HepG2 (cell line): ENCODE results near the gene NAE1. TPM values are rescaled to one million over a fixed set of nuclear protein-coding genes. Genes with fewer than 3 reads are reported as not detected.

Experiments used
- ATAC-seq: fragments of 200-7000 bp; cut with Tn5 transposase; 3 replicates; pipeline ENCODE4 v1.9.1; 2020; ENCODE audit warnings: mild to moderate bottlenecking, moderate library complexity
- BruUV-seq: library from RNA; stranded (reverse); fragments of 400-500 nt; replicated peaks from 2 replicates; lab custom pipeline; 2021; lab: Mats Ljungman, UMichigan
- CTCF ChIA-PET: fragments of 300-600 bp; formaldehyde crosslinking; extraction: SDS; loops from one replicate; lab custom pipeline; 2021; ENCODE audit warnings: low total read pairs, inconsistent platforms, low intra/inter-chr PET ratio; lab: Yijun Ruan, JAX
- POLR2A ChIA-PET: fragments of 350-600 bp; sonication (Branson Sonifier 250); formaldehyde crosslinking; loops from one replicate; lab custom pipeline; 2020; ENCODE audit warnings: antibody characterized with exemption, inconsistent platforms; lab: Yijun Ruan, JAX
- DNase-seq: peaks from one replicate; pipeline ENCODE4 v3.0.0-alpha.2; 2015; ENCODE audit warnings: low spot score
- FAIRE-seq: peaks from 3 replicates; lab custom pipeline; 2011; peaks lifted over from hg19 to GRCh38; lab: Jason Lieb, UNC
- H2AFZ ChIP-seq: one replicate; pipeline ENCODE4 v1.6.1; 2011; ENCODE audit warnings: low read length, inconsistent platforms
- H3K27ac ChIP-seq: fragments of 300-600 bp; 3 replicates; pipeline ENCODE4 v1.8.0; 2011; ENCODE audit warnings: mixed run types, mild to moderate bottlenecking, mixed read lengths, low read length, inconsistent platforms; ENCODE audit not compliant: insufficient read depth; ENCODE audit errors: extremely low read length
- H3K27me3 ChIP-seq, 2 experiments: fragments of 200-600 bp in 1 of 2; 2 replicates in 1 of 2; 3 replicates in 1 of 2; pipeline versions ENCODE4 v1.6.0 to v1.8.0; 2011; ENCODE audit warnings: low read length in 2 of 2, mild to moderate bottlenecking in 2 of 2, moderate library complexity in 2 of 2, inconsistent platforms in 1 of 2; ENCODE audit not compliant: insufficient read depth in 2 of 2, control insufficient read depth in 1 of 2
- H3K36me3 ChIP-seq, 2 experiments: fragments of 200-600 bp in 1 of 2; replicated peaks in 1 of 2; 2 replicates in 1 of 2; 3 replicates in 1 of 2; pipeline versions ENCODE4 v1.5.1 to v1.8.0; 2011; ENCODE audit warnings: low read length in 2 of 2, inconsistent platforms in 1 of 2; ENCODE audit not compliant: insufficient read depth in 2 of 2, control insufficient read depth in 1 of 2
- H3K4me1 ChIP-seq: 2 replicates; pipeline ENCODE4 v1.5.1; 2012; ENCODE audit warnings: low read length, inconsistent platforms; ENCODE audit not compliant: insufficient read depth
- H3K4me2 ChIP-seq: 2 replicates; pipeline ENCODE4 v1.6.0; 2011; ENCODE audit warnings: low read depth, low read length, inconsistent platforms
- H3K4me3 ChIP-seq, 3 experiments: fragments of 200-600 bp in 1 of 3; sonication (generic), shearing (Covaris generic) in 1 of 3; replicated peaks in 1 of 3; 2 replicates each; pipeline ENCODE4 v1.5.1; 2011 to 2016; ENCODE audit warnings: low read length in 3 of 3, inconsistent platforms in 2 of 3, low read depth in 2 of 3, mild to moderate bottlenecking in 2 of 3, control low read depth in 1 of 3, mixed read lengths in 1 of 3; ENCODE audit not compliant: insufficient read depth in 1 of 3
- H3K79me2 ChIP-seq: one replicate; pipeline ENCODE4 v1.6.1; 2011; ENCODE audit warnings: low read length, inconsistent platforms; ENCODE audit not compliant: insufficient read depth
- H3K9ac ChIP-seq: 2 replicates; pipeline ENCODE4 v1.6.0; 2011; ENCODE audit warnings: mild to moderate bottlenecking, low read depth, low read length, inconsistent platforms; ENCODE audit not compliant: insufficient read depth
- H3K9me3 ChIP-seq: 2 replicates; pipeline ENCODE4 v1.5.1; 2012; ENCODE audit warnings: mild to moderate bottlenecking, low read length
- H4K20me1 ChIP-seq: 2 replicates; pipeline ENCODE4 v1.6.0; 2011; ENCODE audit warnings: inconsistent platforms, mild to moderate bottlenecking, low read length, moderate library complexity; ENCODE audit not compliant: insufficient read depth
- DR1 ChIP-seq: sonication (generic); formaldehyde crosslinking; IDR thresholded peaks from 2 replicates; pipeline ENCODE4 v1.8.0; 2021; ENCODE audit warnings: mild to moderate bottlenecking, missing genetic modification reagents, inconsistent platforms
- KDM5A ChIP-seq: fragments of 200-600 bp; sonication (generic); IDR thresholded peaks from 2 replicates; pipeline ENCODE4 v1.7.0; 2018; ENCODE audit warnings: antibody characterized with exemption, mild to moderate bottlenecking, low read length, borderline replicate concordance
- KLF11 ChIP-seq: IDR thresholded peaks from 2 replicates; pipeline ENCODE4 v1.6.1; 2016; ENCODE audit warnings: missing compliant biosample characterization
- SALL1 ChIP-seq: sonication (generic); formaldehyde crosslinking; IDR thresholded peaks from 2 replicates; pipeline ENCODE4 v1.8.0; 2022; ENCODE audit warnings: mild to moderate bottlenecking, missing genetic modification reagents
- SMAD1 ChIP-seq: sonication (generic); formaldehyde crosslinking; IDR thresholded peaks from 2 replicates; pipeline ENCODE4 v1.4.0; 2020; ENCODE audit warnings: missing genetic modification reagents, low read depth, mild to moderate bottlenecking, borderline replicate concordance
- TOPORS ChIP-seq: sonication (generic); formaldehyde crosslinking; IDR thresholded peaks from 2 replicates; pipeline ENCODE4 v1.8.0; 2023; ENCODE audit warnings: mild to moderate bottlenecking, missing genetic modification reagents
- ZFP36 ChIP-seq: fragments of 150-350 bp; IDR thresholded peaks from 2 replicates; pipeline ENCODE4 v1.6.1; 2018; ENCODE audit warnings: borderline replicate concordance, low read length, low read depth; ENCODE audit not compliant: partially characterized antibody
- ZNF121 ChIP-seq: sonication (generic); formaldehyde crosslinking; IDR thresholded peaks from 2 replicates; pipeline ENCODE4 v1.5.0; 2020; ENCODE audit warnings: mild to moderate bottlenecking, missing genetic modification reagents
- ZNF780A ChIP-seq: sonication (generic); formaldehyde crosslinking; IDR thresholded peaks from 2 replicates; pipeline ENCODE4 v1.8.0; 2022; ENCODE audit warnings: mild to moderate bottlenecking, missing genetic modification reagents, moderate library complexity
- ZNF841 ChIP-seq: sonication (generic); formaldehyde crosslinking; IDR thresholded peaks from 2 replicates; pipeline ENCODE4 v1.8.1; 2023; ENCODE audit warnings: missing genetic modification reagents, borderline replicate concordance
- WGBS: methylation state at CpG from one replicate; pipeline ENCODE4 v1.1.6; 2017; ENCODE audit warnings: low lambda C conversion rate; 5-methylcytosine and 5-hydroxymethylcytosine counted together
- in situ Hi-C: cut with HindIII; loops from 2 replicates; pipeline ENCODE4 v1.10.0; 2017; ENCODE audit warnings: low pct_unique_long_range_greater_than_20kb; ENCODE audit not compliant: extremely low pct_ligation_motif_present
- intact Hi-C: fragments of 100-400 bp; cut with micrococcal nuclease; formaldehyde crosslinking; loops from one replicate; pipeline ENCODE4 v1.10.0; 2022; ENCODE audit not compliant: unreplicated experiment
- polyA plus RNA-seq, 8 experiments: library from polyadenylated mRNA; depleted of rRNA in 3 of 8; stranded (reverse) in 7 of 8; unstranded in 1 of 8; fragments of >200 nt; fragmentation: Illumina TruSeq in 4 of 8; extraction: Trizol in 4 of 8; gene quantifications; 2 replicates each; pipeline versions ENCODE4 v1.2.1 to v1.2.3, GENCODE V29; 2011 to 2016; ENCODE audit warnings: low read depth in 4 of 8, missing spikeins in 1 of 8, mixed read lengths in 1 of 8; ENCODE audit not compliant: insufficient read depth in 1 of 8
- total RNA-seq, 5 experiments: library from RNA; depleted of rRNA; stranded (reverse); fragments of >200 nt; fragmentation: Illumina TruSeq; extraction: Trizol; gene quantifications; 2 replicates each; pipeline ENCODE4 v1.2.3, GENCODE V29; 2016; ENCODE audit warnings: low read depth in 1 of 5
- TF ChIP-seq, protein P1 (sequence below): IDR thresholded peaks from 2 replicates; pipeline ENCODE4 v1.6.1; 2016; ENCODE audit warnings: low read depth, missing genetic modification reagents, missing compliant biosample characterization

NAE1 gene
- total and polyA plus RNA-seq, 2 of the 13 experiments (the other 11 are each of a cell fraction or from before 2014, with no cell fraction given): 95.7 to 206 TPM

DNA sequence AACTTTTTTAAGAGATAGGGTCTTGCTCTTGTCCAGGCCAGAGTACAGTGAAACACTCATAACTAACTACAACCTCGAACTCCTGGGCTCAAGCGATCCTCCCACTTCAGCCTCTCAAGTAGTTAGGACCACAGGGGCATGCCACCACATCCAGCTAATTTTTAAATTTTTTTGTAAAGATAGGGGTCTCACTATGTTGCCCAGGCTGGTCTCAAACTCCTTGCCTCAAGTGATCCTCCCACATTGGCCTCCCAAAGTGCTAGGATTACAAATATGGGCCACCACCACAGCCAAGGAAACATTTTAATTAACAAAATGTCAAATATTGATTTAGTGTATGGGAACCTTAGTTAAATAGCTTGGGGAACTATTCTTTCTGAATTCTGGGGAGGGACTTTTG is 76.6 kb downstream of the NAE1 start:
- WGBS: 79% methylated on average over 2 of the region's 2 CpGs
- intact Hi-C loops: loop anchor here (10.0 kb wide), 1 partner anchor 91 kb away; the partner anchor contains the start of gene CA7
- no peaks in the 10 kb centered on the region; a peak in 1 of 5 replicates for H3K27me3 ChIP-seq
- no peak overlapping the region for H2AFZ ChIP-seq
- TF ChIP-seq DR1 (CRISPR knock-in tag) (no peak), ZNF121 (CRISPR knock-in tag) (peak; percentile 82), KDM5A (no peak)
- no peak for DNase-seq
- no TSS peak for BruUV-seq
- H3K4me1 ChIP-seq: peaks cover 48% of the 10 kb centered on the region
- no peaks in the 10 kb centered on the region for H3K9me3 ChIP-seq
- ChIA-PET POLR2A (no interaction called here), CTCF (no interaction called here)
- peaks cover under 1 to 3% of the 10 kb centered on the region in 2 experiments; a peak in 3 of 5 replicates for H3K36me3 ChIP-seq
- no peak for ATAC-seq
- no peak overlapping the region for H3K27ac ChIP-seq
- H3K4me2 ChIP-seq: no peak overlapping the region
- no peak overlapping the region for H3K4me3 ChIP-seq
- no peak for FAIRE-seq
- peaks cover 12% of the 10 kb centered on the region; the same call in 1 of the 2 replicates for H4K20me1 ChIP-seq
- no peak overlapping the region for H3K9ac ChIP-seq
- H3K79me2 ChIP-seq: peaks cover 23% of the 10 kb centered on the region
- in situ Hi-C loops: no loop called here

DNA sequence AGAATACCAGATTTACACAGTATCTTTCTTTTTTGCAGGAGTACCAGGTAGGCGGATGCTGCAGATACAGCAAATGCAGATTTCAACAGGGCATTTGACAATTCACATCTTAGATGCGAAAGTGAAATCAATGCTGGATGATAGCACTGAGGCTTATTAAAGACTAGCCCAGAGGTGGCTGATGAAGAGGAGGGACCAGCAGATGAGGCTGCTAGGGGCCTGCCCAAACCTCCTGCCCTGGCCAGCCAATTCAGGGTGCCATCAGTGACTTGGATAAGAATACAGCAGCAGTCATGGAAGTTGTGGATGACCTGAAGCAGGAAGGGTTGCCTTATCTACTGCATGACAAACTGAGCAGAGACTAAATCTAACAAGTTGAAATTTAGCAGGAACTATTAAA is 77.8 kb downstream of the NAE1 start:
- H2AFZ ChIP-seq: no peak overlapping the region
- no peak overlapping the region for H3K27ac ChIP-seq
- ChIA-PET CTCF (no interaction called here), POLR2A (interaction anchor here (1.5 kb wide), 1 partner anchor 11 kb away, joined by 5 read pairs; no protein-coding TSS in a partner anchor)
- ATAC-seq (no peak), FAIRE-seq (no peak), DNase-seq (no peak)
- H4K20me1 ChIP-seq: peaks cover 12% of the 10 kb centered on the region; the same call in 1 of the 2 replicates
- intact Hi-C loops: loop anchor here (10.0 kb wide), 1 partner anchor 92 kb away; the partner anchor contains the start of gene CA7
- no peaks in the 10 kb centered on the region for H3K9me3 ChIP-seq
- peaks cover 34% of the 10 kb centered on the region for H3K79me2 ChIP-seq
- no peak overlapping the region for H3K4me3 ChIP-seq
- H3K4me1 ChIP-seq: peaks cover 57% of the 10 kb centered on the region
- no TSS peak for BruUV-seq
- H3K36me3 ChIP-seq: peaks cover 10 to 13% of the 10 kb centered on the region in 2 experiments; a peak in 4 of 5 replicates
- in situ Hi-C loops: no loop called here
- 98% methylated on average over 2 of the region's 2 CpGs for WGBS
- H3K4me2 ChIP-seq: no peak overlapping the region
- H3K9ac ChIP-seq: no peak overlapping the region
- H3K27me3 ChIP-seq: no peaks in the 10 kb centered on the region; a peak in 1 of 5 replicates
- TF ChIP-seq ZFP36 (peak; percentile 63), ZNF841 (CRISPR knock-in tag) (no peak), SALL1 (CRISPR knock-in tag) (no peak), TOPORS (CRISPR knock-in tag) (no peak), SMAD1 (CRISPR knock-in tag) (no peak), ZNF780A (CRISPR knock-in tag) (peak; percentile 98), KLF11 (CRISPR knock-in tag) (no peak)
- TF ChIP-seq, protein P1, sequence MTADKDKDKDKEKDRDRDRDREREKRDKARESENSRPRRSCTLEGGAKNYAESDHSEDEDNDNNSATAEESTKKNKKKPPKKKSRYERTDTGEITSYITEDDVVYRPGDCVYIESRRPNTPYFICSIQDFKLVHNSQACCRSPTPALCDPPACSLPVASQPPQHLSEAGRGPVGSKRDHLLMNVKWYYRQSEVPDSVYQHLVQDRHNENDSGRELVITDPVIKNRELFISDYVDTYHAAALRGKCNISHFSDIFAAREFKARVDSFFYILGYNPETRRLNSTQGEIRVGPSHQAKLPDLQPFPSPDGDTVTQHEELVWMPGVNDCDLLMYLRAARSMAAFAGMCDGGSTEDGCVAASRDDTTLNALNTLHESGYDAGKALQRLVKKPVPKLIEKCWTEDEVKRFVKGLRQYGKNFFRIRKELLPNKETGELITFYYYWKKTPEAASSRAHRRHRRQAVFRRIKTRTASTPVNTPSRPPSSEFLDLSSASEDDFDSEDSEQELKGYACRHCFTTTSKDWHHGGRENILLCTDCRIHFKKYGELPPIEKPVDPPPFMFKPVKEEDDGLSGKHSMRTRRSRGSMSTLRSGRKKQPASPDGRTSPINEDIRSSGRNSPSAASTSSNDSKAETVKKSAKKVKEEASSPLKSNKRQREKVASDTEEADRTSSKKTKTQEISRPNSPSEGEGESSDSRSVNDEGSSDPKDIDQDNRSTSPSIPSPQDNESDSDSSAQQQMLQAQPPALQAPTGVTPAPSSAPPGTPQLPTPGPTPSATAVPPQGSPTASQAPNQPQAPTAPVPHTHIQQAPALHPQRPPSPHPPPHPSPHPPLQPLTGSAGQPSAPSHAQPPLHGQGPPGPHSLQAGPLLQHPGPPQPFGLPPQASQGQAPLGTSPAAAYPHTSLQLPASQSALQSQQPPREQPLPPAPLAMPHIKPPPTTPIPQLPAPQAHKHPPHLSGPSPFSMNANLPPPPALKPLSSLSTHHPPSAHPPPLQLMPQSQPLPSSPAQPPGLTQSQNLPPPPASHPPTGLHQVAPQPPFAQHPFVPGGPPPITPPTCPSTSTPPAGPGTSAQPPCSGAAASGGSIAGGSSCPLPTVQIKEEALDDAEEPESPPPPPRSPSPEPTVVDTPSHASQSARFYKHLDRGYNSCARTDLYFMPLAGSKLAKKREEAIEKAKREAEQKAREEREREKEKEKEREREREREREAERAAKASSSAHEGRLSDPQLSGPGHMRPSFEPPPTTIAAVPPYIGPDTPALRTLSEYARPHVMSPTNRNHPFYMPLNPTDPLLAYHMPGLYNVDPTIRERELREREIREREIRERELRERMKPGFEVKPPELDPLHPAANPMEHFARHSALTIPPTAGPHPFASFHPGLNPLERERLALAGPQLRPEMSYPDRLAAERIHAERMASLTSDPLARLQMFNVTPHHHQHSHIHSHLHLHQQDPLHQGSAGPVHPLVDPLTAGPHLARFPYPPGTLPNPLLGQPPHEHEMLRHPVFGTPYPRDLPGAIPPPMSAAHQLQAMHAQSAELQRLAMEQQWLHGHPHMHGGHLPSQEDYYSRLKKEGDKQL (CRISPR knock-in tag): no peak
